Karpas-422 (cell line): ENCODE measurements around the gene TRIM59. TPM values are rescaled to one million over a fixed set of nuclear protein-coding genes. Genes with fewer than 3 reads are reported as not detected.

Source experiments
- DNase-seq: peaks from one replicate; pipeline ENCODE4 v3.0.0-alpha.2; 2015
- H2AFZ ChIP-seq: fragments of 200-600 bp; sonication (generic); 2 replicates; pipeline ENCODE4 v1.6.1; 2014; ENCODE audit warnings: antibody characterized with exemption, low read length, mixed read lengths
- H3K27ac ChIP-seq: fragments of 200-600 bp; sonication (generic); 2 replicates; pipeline ENCODE4 v1.5.1; 2014; ENCODE audit warnings: mild to moderate bottlenecking, low read length, moderate library complexity
- H3K27me3 ChIP-seq: fragments of 200-600 bp; sonication (generic); 2 replicates; pipeline ENCODE4 v1.6.1; 2014; ENCODE audit warnings: low read length, mixed read lengths
- H3K36me3 ChIP-seq: fragments of 200-600 bp; sonication (generic); 2 replicates; pipeline ENCODE4 v1.6.1; 2014; ENCODE audit warnings: low read length, mixed read lengths; ENCODE audit not compliant: insufficient read depth
- H3K4me1 ChIP-seq: fragments of 200-600 bp; sonication (generic); 2 replicates; pipeline ENCODE4 v1.6.1; 2014; ENCODE audit warnings: mild to moderate bottlenecking, low read length, mixed read lengths
- H3K4me2 ChIP-seq: fragments of 200-600 bp; sonication (generic); 2 replicates; pipeline ENCODE4 v1.6.1; 2014; ENCODE audit warnings: low read length, low read depth, mild to moderate bottlenecking; ENCODE audit not compliant: poor library complexity, severe bottlenecking
- H3K4me3 ChIP-seq: fragments of 200-600 bp; sonication (generic); 2 replicates; pipeline ENCODE4 v1.5.1; 2014; ENCODE audit warnings: mild to moderate bottlenecking, antibody characterized with exemption, low read length, mixed read lengths
- H3K79me2 ChIP-seq: fragments of 200-600 bp; sonication (generic); 2 replicates; pipeline ENCODE4 v1.6.1; 2014; ENCODE audit warnings: mild to moderate bottlenecking, low read length, mixed read lengths
- H3K9ac ChIP-seq: fragments of 200-600 bp; sonication (generic); 2 replicates; pipeline ENCODE4 v1.6.0; 2014; ENCODE audit warnings: low read length
- H3K9me2 ChIP-seq: fragments of 200-600 bp; sonication (generic), shearing (Covaris generic); replicated peaks from 2 replicates; pipeline ENCODE4 v1.6.0; 2014; ENCODE audit warnings: mild to moderate bottlenecking, low read length, moderate library complexity; ENCODE audit not compliant: insufficient read depth
- H3K9me3 ChIP-seq: fragments of 300-700, 200-600 bp; sonication (generic); 2 replicates; pipeline ENCODE4 v1.6.1; 2014; ENCODE audit warnings: low read length, mixed read lengths
- H4K20me1 ChIP-seq: fragments of 200-600 bp; sonication (generic); 2 replicates; pipeline ENCODE4 v1.6.1; 2014; ENCODE audit warnings: mild to moderate bottlenecking, antibody characterized with exemption, low read length, low read depth; ENCODE audit not compliant: insufficient read depth
- total RNA-seq: library from RNA; depleted of rRNA; stranded (reverse); fragments of >200 nt; shearing (Covaris generic); gene quantifications from 2 replicates; pipeline ENCODE4 v1.2.3, GENCODE V29; 2014; ENCODE audit warnings: low replicate concordance

TRIM59 gene
- total RNA-seq, 1 experiment from 2014 or later = 39.3 TPM

DNA sequence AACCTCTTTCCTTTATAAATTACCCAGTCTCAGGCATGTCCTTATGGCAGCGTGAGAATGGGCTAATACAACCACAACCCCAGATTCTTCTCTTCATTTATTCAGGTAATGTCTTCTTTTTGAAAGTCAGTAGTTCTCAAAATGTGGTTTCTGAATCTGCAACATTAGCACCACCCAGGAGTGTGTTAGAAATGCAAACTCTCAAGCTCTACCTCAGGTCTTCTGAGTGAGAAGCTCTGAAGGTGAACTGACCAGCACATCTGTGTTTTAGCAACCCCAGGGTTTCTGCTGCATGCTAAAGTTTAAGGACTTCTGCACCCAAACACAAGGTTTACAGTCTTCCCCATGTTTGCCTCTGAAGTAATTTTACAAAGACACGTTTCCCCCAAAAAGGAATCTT, 22.3 kb upstream of the TRIM59 start:
- H3K27me3 ChIP-seq = no peaks in the 10 kb centered on the region
- no peak overlapping the region for H3K27ac ChIP-seq
- H3K4me2 ChIP-seq = no peak overlapping the region
- H4K20me1 ChIP-seq = no peaks in the 10 kb centered on the region
- H3K4me1 ChIP-seq = no peaks in the 10 kb centered on the region
- H3K9ac ChIP-seq = no peak overlapping the region
- no peaks in the 10 kb centered on the region; the same call in 1 of the 2 replicates for H3K9me3 ChIP-seq
- no peak overlapping the region for H3K4me3 ChIP-seq
- H3K36me3 ChIP-seq = no peaks in the 10 kb centered on the region
- no peaks in the 10 kb centered on the region for H3K9me2 ChIP-seq
- H2AFZ ChIP-seq = no peak overlapping the region
- no peak for DNase-seq
- no peaks in the 10 kb centered on the region for H3K79me2 ChIP-seq

DNA sequence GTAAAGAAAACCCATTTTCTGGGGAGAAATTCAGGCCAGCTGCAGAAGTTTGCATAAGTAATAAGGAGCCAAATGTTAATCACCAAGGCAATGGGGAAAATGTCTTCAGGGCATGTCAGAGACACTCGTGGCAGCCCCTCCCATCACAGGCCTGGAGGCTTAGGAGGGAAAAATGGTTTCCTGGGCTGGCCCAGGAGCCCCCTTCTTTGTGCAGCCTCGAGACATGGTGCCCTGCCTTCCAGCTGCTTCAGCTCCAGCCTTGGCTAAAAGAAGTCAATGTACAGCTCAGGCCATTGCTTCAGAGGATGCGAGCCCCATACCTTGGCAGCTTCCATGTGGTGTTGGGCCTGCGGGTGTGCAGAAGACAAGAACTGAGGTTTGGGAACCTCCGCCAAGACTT, 20.6 kb upstream of the TRIM59 start:
- no peaks in the 10 kb centered on the region for H3K79me2 ChIP-seq
- H2AFZ ChIP-seq = no peak overlapping the region
- no peak overlapping the region for H3K9ac ChIP-seq
- no peaks in the 10 kb centered on the region for H4K20me1 ChIP-seq
- no peaks in the 10 kb centered on the region for H3K36me3 ChIP-seq
- H3K9me3 ChIP-seq = no peaks in the 10 kb centered on the region; the same call in 1 of the 2 replicates
- H3K9me2 ChIP-seq = no peaks in the 10 kb centered on the region
- DNase-seq = no peak
- no peaks in the 10 kb centered on the region for H3K4me1 ChIP-seq
- no peaks in the 10 kb centered on the region for H3K27me3 ChIP-seq
- H3K27ac ChIP-seq = no peak overlapping the region
- no peak overlapping the region for H3K4me2 ChIP-seq
- H3K4me3 ChIP-seq = no peak overlapping the region

DNA sequence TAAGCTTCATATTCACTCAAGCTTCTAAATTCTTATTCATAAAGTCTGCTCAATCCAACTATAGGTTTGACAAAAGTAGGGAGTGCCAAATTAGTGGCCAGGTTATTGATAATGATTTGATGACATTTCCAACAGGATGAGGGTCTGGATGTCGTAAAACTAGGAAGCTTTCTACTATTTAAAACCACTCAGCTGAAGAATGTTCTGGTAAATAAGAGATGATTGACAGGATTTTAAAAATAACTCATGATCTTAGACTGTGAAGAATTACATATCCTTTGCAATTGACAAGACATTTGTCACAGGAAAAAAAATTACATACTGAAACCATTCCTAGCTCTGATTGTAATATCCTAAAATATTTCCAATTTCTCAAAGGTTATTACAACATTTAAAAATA, 15.4 kb upstream of the TRIM59 start:
- Histone ChIP-seq H3K79me2 (no peaks in the 10 kb centered on the region), H4K20me1 (no peaks in the 10 kb centered on the region), H3K4me3 (no peak overlapping the region), H3K9ac (no peak overlapping the region), H3K36me3 (no peaks in the 10 kb centered on the region), H2AFZ (no peak overlapping the region), H3K4me2 (no peak overlapping the region), H3K9me2 (no peaks in the 10 kb centered on the region), H3K4me1 (no peaks in the 10 kb centered on the region), H3K27ac (no peak overlapping the region), H3K9me3 (no peaks in the 10 kb centered on the region), H3K27me3 (no peaks in the 10 kb centered on the region)
- no peak for DNase-seq

GRCh38 chr3:160464321-160464720, 14.7 kb upstream of the TRIM59 start:
- no peaks in the 10 kb centered on the region for H3K27me3 ChIP-seq
- no peaks in the 10 kb centered on the region for H3K4me1 ChIP-seq
- H3K36me3 ChIP-seq = no peaks in the 10 kb centered on the region
- H3K4me3 ChIP-seq = no peak overlapping the region
- no peak for DNase-seq
- no peaks in the 10 kb centered on the region for H3K9me3 ChIP-seq
- no peaks in the 10 kb centered on the region for H4K20me1 ChIP-seq
- H3K4me2 ChIP-seq = no peak overlapping the region
- no peaks in the 10 kb centered on the region for H3K9me2 ChIP-seq
- H3K27ac ChIP-seq = no peak overlapping the region
- H3K9ac ChIP-seq = no peak overlapping the region
- H3K79me2 ChIP-seq = no peaks in the 10 kb centered on the region
- no peak overlapping the region for H2AFZ ChIP-seq

- no peak overlapping the region for H3K27ac ChIP-seq
- no peak overlapping the region for H3K4me3 ChIP-seq
- no peaks in the 10 kb centered on the region for H4K20me1 ChIP-seq
- H3K36me3 ChIP-seq = no peaks in the 10 kb centered on the region
- DNase-seq = no peak
- no peak overlapping the region for H2AFZ ChIP-seq
- H3K9me2 ChIP-seq = no peaks in the 10 kb centered on the region
- H3K27me3 ChIP-seq = no peaks in the 10 kb centered on the region
- no peak overlapping the region for H3K9ac ChIP-seq
- no peaks in the 10 kb centered on the region for H3K79me2 ChIP-seq
- no peak overlapping the region for H3K4me2 ChIP-seq
- H3K4me1 ChIP-seq = no peaks in the 10 kb centered on the region
- H3K9me3 ChIP-seq = no peaks in the 10 kb centered on the region
These were observed 10.4 kb upstream of the TRIM59 start for GRCh38 chr3:160460033-160460432.

- no peaks in the 10 kb centered on the region for H3K9me2 ChIP-seq
- no peaks in the 10 kb centered on the region for H3K9me3 ChIP-seq
- H3K4me3 ChIP-seq = no peak overlapping the region
- H2AFZ ChIP-seq = no peak overlapping the region
- DNase-seq = no peak
- H3K27ac ChIP-seq = no peak overlapping the region
- H3K4me1 ChIP-seq = no peaks in the 10 kb centered on the region
- no peaks in the 10 kb centered on the region for H3K36me3 ChIP-seq
- no peaks in the 10 kb centered on the region for H3K27me3 ChIP-seq
- no peaks in the 10 kb centered on the region for H4K20me1 ChIP-seq
- H3K9ac ChIP-seq = no peak overlapping the region
- H3K4me2 ChIP-seq = no peak overlapping the region
- H3K79me2 ChIP-seq = no peaks in the 10 kb centered on the region
These were observed 9.9 kb upstream of the TRIM59 start for GRCh38 chr3:160459450-160459970.

- Histone ChIP-seq H3K9me2 (no peaks in the 10 kb centered on the region), H2AFZ (no peak overlapping the region), H3K79me2 (no peaks in the 10 kb centered on the region), H3K36me3 (no peaks in the 10 kb centered on the region), H3K27me3 (no peaks in the 10 kb centered on the region), H3K4me2 (no peak overlapping the region), H3K9me3 (no peaks in the 10 kb centered on the region), H3K4me3 (no peak overlapping the region), H4K20me1 (no peaks in the 10 kb centered on the region), H3K27ac (no peak overlapping the region), H3K9ac (no peak overlapping the region), H3K4me1 (no peaks in the 10 kb centered on the region)
- no peak for DNase-seq
These were observed 8.6 kb upstream of the TRIM59 start for GRCh38 chr3:160458151-160458550.

DNA sequence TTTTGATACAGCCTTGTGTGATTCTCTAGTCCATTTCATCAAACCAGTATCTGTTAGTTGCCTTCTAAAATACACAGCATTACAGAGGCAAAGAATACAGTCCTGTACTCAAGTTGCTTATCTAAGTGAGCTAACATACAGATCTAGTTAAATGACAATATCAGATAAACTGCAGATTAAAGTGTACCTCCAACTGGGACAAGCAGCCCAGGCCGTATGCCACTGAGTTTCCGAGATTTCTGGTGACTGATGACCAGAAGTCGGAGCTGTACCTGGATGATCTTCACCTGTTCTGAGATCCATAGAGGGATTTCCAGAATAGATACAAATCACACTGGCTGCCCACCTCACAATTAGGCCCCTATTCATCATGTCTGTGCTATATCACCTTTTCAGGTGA, 6.3 kb upstream of the TRIM59 start:
- no peak overlapping the region for H3K4me3 ChIP-seq
- no peaks in the 10 kb centered on the region for H4K20me1 ChIP-seq
- H3K27me3 ChIP-seq = no peaks in the 10 kb centered on the region
- no peak overlapping the region for H3K27ac ChIP-seq
- no peaks in the 10 kb centered on the region for H3K4me1 ChIP-seq
- DNase-seq = no peak
- no peaks in the 10 kb centered on the region for H3K36me3 ChIP-seq
- no peaks in the 10 kb centered on the region for H3K9me3 ChIP-seq
- no peaks in the 10 kb centered on the region for H3K9me2 ChIP-seq
- no peaks in the 10 kb centered on the region for H3K79me2 ChIP-seq
- H3K4me2 ChIP-seq = no peak overlapping the region
- H2AFZ ChIP-seq = no peak overlapping the region
- no peak overlapping the region for H3K9ac ChIP-seq

GRCh38 chr3:160454995-160455394, 5.4 kb upstream of the TRIM59 start:
- H3K9me3 ChIP-seq = no peaks in the 10 kb centered on the region

More at GRCh38 chr3:160454995-160455394, 5.4 kb upstream of the TRIM59 start:
- Histone ChIP-seq H3K79me2 (no peaks in the 10 kb centered on the region), H3K4me3 (no peak overlapping the region), H3K9ac (no peak overlapping the region), H2AFZ (no peak overlapping the region), H4K20me1 (no peaks in the 10 kb centered on the region), H3K4me2 (no peak overlapping the region), H3K27me3 (no peaks in the 10 kb centered on the region), H3K36me3 (no peaks in the 10 kb centered on the region), H3K4me1 (peaks cover 3% of the 10 kb centered on the region), H3K27ac (no peak overlapping the region), H3K9me2 (no peaks in the 10 kb centered on the region)
- no peak for DNase-seq
